HepG2 (cell line): ENCODE measurements around the gene RREB1. TPM values are rescaled to one million over a fixed set of nuclear protein-coding genes. Genes with fewer than 3 reads are reported as not detected.

Experiments used
- ASH2L ChIP-seq: fragments of 300-600, 200-600 bp; sonication (generic); IDR thresholded peaks from 2 replicates; pipeline ENCODE4 v1.7.0; 2017; ENCODE audit warnings: low read depth, mild to moderate bottlenecking, moderate library complexity, mixed read lengths, low read length; ENCODE audit not compliant: insufficient read length
- CHCHD3 ChIP-seq: sonication (generic); formaldehyde crosslinking; IDR thresholded peaks from 2 replicates; pipeline ENCODE4 v1.8.0; 2022; ENCODE audit warnings: mild to moderate bottlenecking, missing genetic modification reagents, moderate library complexity
- ELF3 ChIP-seq: IDR thresholded peaks from 2 replicates; pipeline ENCODE4 v1.6.1; 2016; ENCODE audit warnings: missing genetic modification reagents, missing compliant biosample characterization
- HDAC6 ChIP-seq: fragments of 200-600 bp; sonication (generic); IDR thresholded peaks from 2 replicates; pipeline ENCODE4 v1.7.0; 2017; ENCODE audit warnings: mild to moderate bottlenecking, antibody characterized with exemption, low read length, low read depth
- MED1 ChIP-seq: sonication (generic); formaldehyde crosslinking; IDR thresholded peaks from 2 replicates; pipeline ENCODE4 v1.4.0; 2020; ENCODE audit warnings: missing genetic modification reagents
- MXD1 ChIP-seq: sonication (generic); formaldehyde crosslinking; IDR thresholded peaks from 2 replicates; pipeline ENCODE4 v1.4.0; 2020; ENCODE audit warnings: mild to moderate bottlenecking, missing genetic modification reagents
- NCOR1 ChIP-seq: fragments of 200-600 bp; sonication (generic); IDR thresholded peaks from 2 replicates; pipeline ENCODE4 v1.7.0; 2017; ENCODE audit warnings: antibody characterized with exemption, low read length, borderline replicate concordance
- PLSCR1 ChIP-seq: sonication (generic); formaldehyde crosslinking; IDR thresholded peaks from 2 replicates; pipeline ENCODE4 v1.5.0; 2020; ENCODE audit warnings: missing genetic modification reagents, mild to moderate bottlenecking, borderline replicate concordance
- PRDM4 ChIP-seq: sonication (generic); formaldehyde crosslinking; IDR thresholded peaks from 2 replicates; pipeline ENCODE4 v1.9.0; 2021; ENCODE audit warnings: missing genetic modification reagents, borderline replicate concordance
- RFXAP ChIP-seq: sonication (generic); formaldehyde crosslinking; IDR thresholded peaks from 2 replicates; pipeline ENCODE4 v1.4.0; 2020; ENCODE audit warnings: missing genetic modification reagents, borderline replicate concordance
- SATB2 ChIP-seq: sonication (generic); formaldehyde crosslinking; IDR thresholded peaks from 2 replicates; pipeline ENCODE4 v1.5.0; 2020; ENCODE audit warnings: missing genetic modification reagents
- THAP8 ChIP-seq: sonication (generic); formaldehyde crosslinking; IDR thresholded peaks from 2 replicates; pipeline ENCODE4 v1.5.1; 2020; ENCODE audit warnings: missing genetic modification reagents, mild to moderate bottlenecking, borderline replicate concordance
- ZC3H4 ChIP-seq: sonication (generic); formaldehyde crosslinking; IDR thresholded peaks from 2 replicates; pipeline ENCODE4 v1.4.0; 2020; ENCODE audit warnings: missing genetic modification reagents, borderline replicate concordance
- ZFP1 ChIP-seq: IDR thresholded peaks from 2 replicates; pipeline ENCODE4 v1.6.1; 2016
- ZFP41 ChIP-seq: sonication (generic); formaldehyde crosslinking; IDR thresholded peaks from 2 replicates; pipeline ENCODE4 v1.4.0; 2020; ENCODE audit warnings: mild to moderate bottlenecking, missing genetic modification reagents, borderline replicate concordance
- ZNF124 ChIP-seq: sonication (generic); formaldehyde crosslinking; IDR thresholded peaks from 2 replicates; pipeline ENCODE4 v1.4.0; 2020; ENCODE audit warnings: missing genetic modification reagents
- ZNF432 ChIP-seq: sonication (generic); formaldehyde crosslinking; IDR thresholded peaks from 2 replicates; pipeline ENCODE4 v1.5.0; 2020; ENCODE audit warnings: missing genetic modification reagents, mild to moderate bottlenecking, borderline replicate concordance
- ZNF652 ChIP-seq: IDR thresholded peaks from 2 replicates; pipeline ENCODE4 v1.6.1; 2016; ENCODE audit warnings: low read depth, borderline replicate concordance
- polyA plus RNA-seq, 8 experiments: library from polyadenylated mRNA; depleted of rRNA in 3 of 8; stranded (reverse) in 7 of 8; unstranded in 1 of 8; fragments of >200 nt; fragmentation: Illumina TruSeq in 4 of 8; extraction: Trizol in 4 of 8; gene quantifications; 2 replicates each; pipeline versions ENCODE4 v1.2.1 to v1.2.3, GENCODE V29; 2011 to 2016; ENCODE audit warnings: low read depth in 4 of 8, missing spikeins in 1 of 8, mixed read lengths in 1 of 8; ENCODE audit not compliant: insufficient read depth in 1 of 8
- total RNA-seq, 5 experiments: library from RNA; depleted of rRNA; stranded (reverse); fragments of >200 nt; fragmentation: Illumina TruSeq; extraction: Trizol; gene quantifications; 2 replicates each; pipeline ENCODE4 v1.2.3, GENCODE V29; 2016; ENCODE audit warnings: low read depth in 1 of 5
- TF ChIP-seq, protein P1 (sequence below): sonication (generic); formaldehyde crosslinking; IDR thresholded peaks from 2 replicates; pipeline ENCODE4 v1.5.0; 2020; ENCODE audit warnings: mild to moderate bottlenecking, missing genetic modification reagents, moderate library complexity
- TF ChIP-seq, protein P2 (sequence below): sonication (generic); formaldehyde crosslinking; IDR thresholded peaks from 2 replicates; pipeline ENCODE4 v1.4.0; 2020; ENCODE audit warnings: mild to moderate bottlenecking, missing genetic modification reagents
- TF ChIP-seq, protein P3 (sequence below): sonication (generic); formaldehyde crosslinking; IDR thresholded peaks from 2 replicates; pipeline ENCODE4 v1.9.0; 2022; ENCODE audit warnings: missing genetic modification reagents, mild to moderate bottlenecking, borderline replicate concordance

Gene RREB1
- total and polyA plus RNA-seq, 2 of the 13 experiments (the other 11 are each of a cell fraction or from before 2014, with no cell fraction given), result 6.1 to 23.2 TPM

- TF ChIP-seq, protein P1, sequence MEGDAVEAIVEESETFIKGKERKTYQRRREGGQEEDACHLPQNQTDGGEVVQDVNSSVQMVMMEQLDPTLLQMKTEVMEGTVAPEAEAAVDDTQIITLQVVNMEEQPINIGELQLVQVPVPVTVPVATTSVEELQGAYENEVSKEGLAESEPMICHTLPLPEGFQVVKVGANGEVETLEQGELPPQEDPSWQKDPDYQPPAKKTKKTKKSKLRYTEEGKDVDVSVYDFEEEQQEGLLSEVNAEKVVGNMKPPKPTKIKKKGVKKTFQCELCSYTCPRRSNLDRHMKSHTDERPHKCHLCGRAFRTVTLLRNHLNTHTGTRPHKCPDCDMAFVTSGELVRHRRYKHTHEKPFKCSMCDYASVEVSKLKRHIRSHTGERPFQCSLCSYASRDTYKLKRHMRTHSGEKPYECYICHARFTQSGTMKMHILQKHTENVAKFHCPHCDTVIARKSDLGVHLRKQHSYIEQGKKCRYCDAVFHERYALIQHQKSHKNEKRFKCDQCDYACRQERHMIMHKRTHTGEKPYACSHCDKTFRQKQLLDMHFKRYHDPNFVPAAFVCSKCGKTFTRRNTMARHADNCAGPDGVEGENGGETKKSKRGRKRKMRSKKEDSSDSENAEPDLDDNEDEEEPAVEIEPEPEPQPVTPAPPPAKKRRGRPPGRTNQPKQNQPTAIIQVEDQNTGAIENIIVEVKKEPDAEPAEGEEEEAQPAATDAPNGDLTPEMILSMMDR (CRISPR knock-in tag), result no peak
- TF ChIP-seq RFXAP (no peak), MED1 (CRISPR knock-in tag) (peak; percentile 28; the same call in 1 of the 2 replicates), ZNF124 (0 out of 2 replicates have a peak, but pooled peaks have one; percentile 55), ZNF652 (no peak), CHCHD3 (no peak), NCOR1 (peak; percentile 34), ZFP41 (CRISPR knock-in tag) (no peak), ZNF432 (no peak), THAP8 (no peak), ZFP1 (no peak), ZC3H4 (no peak), ASH2L (peak; percentile 52), PRDM4 (CRISPR knock-in tag) (no peak), HDAC6 (no peak), SATB2 (no peak), MXD1 (CRISPR knock-in tag) (no peak), PLSCR1 (CRISPR knock-in tag) (no peak), ELF3 (CRISPR knock-in tag) (no peak)
- TF ChIP-seq, protein P2, sequence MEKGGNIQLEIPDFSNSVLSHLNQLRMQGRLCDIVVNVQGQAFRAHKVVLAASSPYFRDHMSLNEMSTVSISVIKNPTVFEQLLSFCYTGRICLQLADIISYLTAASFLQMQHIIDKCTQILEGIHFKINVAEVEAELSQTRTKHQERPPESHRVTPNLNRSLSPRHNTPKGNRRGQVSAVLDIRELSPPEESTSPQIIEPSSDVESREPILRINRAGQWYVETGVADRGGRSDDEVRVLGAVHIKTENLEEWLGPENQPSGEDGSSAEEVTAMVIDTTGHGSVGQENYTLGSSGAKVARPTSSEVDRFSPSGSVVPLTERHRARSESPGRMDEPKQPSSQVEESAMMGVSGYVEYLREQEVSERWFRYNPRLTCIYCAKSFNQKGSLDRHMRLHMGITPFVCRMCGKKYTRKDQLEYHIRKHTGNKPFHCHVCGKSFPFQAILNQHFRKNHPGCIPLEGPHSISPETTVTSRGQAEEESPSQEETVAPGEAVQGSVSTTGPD (CRISPR knock-in tag), result no peak
- TF ChIP-seq, protein P3, sequence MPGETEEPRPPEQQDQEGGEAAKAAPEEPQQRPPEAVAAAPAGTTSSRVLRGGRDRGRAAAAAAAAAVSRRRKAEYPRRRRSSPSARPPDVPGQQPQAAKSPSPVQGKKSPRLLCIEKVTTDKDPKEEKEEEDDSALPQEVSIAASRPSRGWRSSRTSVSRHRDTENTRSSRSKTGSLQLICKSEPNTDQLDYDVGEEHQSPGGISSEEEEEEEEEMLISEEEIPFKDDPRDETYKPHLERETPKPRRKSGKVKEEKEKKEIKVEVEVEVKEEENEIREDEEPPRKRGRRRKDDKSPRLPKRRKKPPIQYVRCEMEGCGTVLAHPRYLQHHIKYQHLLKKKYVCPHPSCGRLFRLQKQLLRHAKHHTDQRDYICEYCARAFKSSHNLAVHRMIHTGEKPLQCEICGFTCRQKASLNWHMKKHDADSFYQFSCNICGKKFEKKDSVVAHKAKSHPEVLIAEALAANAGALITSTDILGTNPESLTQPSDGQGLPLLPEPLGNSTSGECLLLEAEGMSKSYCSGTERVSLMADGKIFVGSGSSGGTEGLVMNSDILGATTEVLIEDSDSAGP (CRISPR knock-in tag), result no peak
Observed at GRCh38 chr6:7161845-7162244, 54.1 kb downstream of the RREB1 start (continued).
